AG09319 (cell line): Measurements from ENCODE around the gene APBB1.

Experiments used
- DNase-seq: peaks from one replicate; pipeline ENCODE4 v3.0.0-alpha.2; 2010; ENCODE audit warnings: low read depth; ENCODE audit errors: extremely low read depth
- CTCF ChIP-seq: IDR thresholded peaks from 2 replicates; pipeline ENCODE4 v1.5.1; 2011; ENCODE audit warnings: low read depth, mild to moderate bottlenecking, inconsistent platforms, low read length, moderate library complexity

APBB1 gene

GRCh38 chr11:6419009-6419631 lies at the start of gene APBB1:
TSS of gene APBB1 (minus strand) at chr11:6419094. CDS start at chr11:6411347, 7,747 bp downstream.
- TF ChIP-seq CTCF, result no peak; the same call in 1 of the 2 replicates
- DNase-seq, result no peak

- TF ChIP-seq CTCF, result no peak
- no peak for DNase-seq
Observed at GRCh38 chr11:6459099-6459450, 40.2 kb upstream of the APBB1 start.

- TF ChIP-seq CTCF, result no peak
- DNase-seq, result no peak
Observed at GRCh38 chr11:6458352-6459098, 39.6 kb upstream of the APBB1 start.

- no peak for DNase-seq
- TF ChIP-seq CTCF, result no peak
Observed at GRCh38 chr11:6457581-6458320, 38.9 kb upstream of the APBB1 start.

GRCh38 chr11:6456361-6457073 lies 37.6 kb upstream of the APBB1 start:
- DNase-seq, result no peak
- no peak for TF ChIP-seq CTCF

GRCh38 chr11:6455070-6455469 lies 36.2 kb upstream of the APBB1 start:
- no peak for DNase-seq
- TF ChIP-seq CTCF, result no peak
